Left lobe of liver (tissue), 2 donors: ENCODE measurements around the gene C1orf105. TPM values are rescaled to one million over a fixed set of nuclear protein-coding genes. Genes with fewer than 3 reads are reported as not detected.
"Not testable (repeated sequence)": the region's sequence is repeated elsewhere in the genome, so short reads cannot be mapped to it uniquely, and the experiment has no call there.

Source experiments
- ATAC-seq: fragments of 200-7000 bp; cut with Tn5 transposase; one replicate; pipeline ENCODE4 v1.9.1; 2020; ENCODE audit warnings: mild to moderate bottlenecking, moderate library complexity
- DNase-seq: peaks from one replicate; pipeline ENCODE4 v3.0.0-alpha.2; 2020; ENCODE audit warnings: low spot score
- total RNA-seq: library from RNA; stranded (reverse); gene quantifications from one replicate; pipeline ENCODE4 v1.2.1, GENCODE V29; 2021
- donor health status: DM: no; HTN: no; CAD: no; lungs with moderate emphysema.
- donor health status: DM: no; HTN: yes; CAD: no.

Gene C1orf105
- total RNA-seq, 1 donor from 2014 or later: not detected

GRCh38 chr1:172484252-172484651 lies 63.8 kb downstream of the C1orf105 start:
- DNase-seq: no peak
- ATAC-seq: no peak

- no peak for DNase-seq
These were observed 65.1 kb downstream of the C1orf105 start for GRCh38 chr1:172485626-172486025.

GRCh38 chr1:172486805-172487454 lies 66.4 kb downstream of the C1orf105 start:
- ATAC-seq (no peak), DNase-seq (no peak)

More at GRCh38 chr1:172485626-172486025, 65.1 kb downstream of the C1orf105 start:
- no peak for ATAC-seq

- ATAC-seq: no peak
- no peak for DNase-seq
These were observed 67.1 kb downstream of the C1orf105 start for GRCh38 chr1:172487550-172487949.

- ATAC-seq (no peak), DNase-seq (no peak)
These were observed 67.9 kb downstream of the C1orf105 start for GRCh38 chr1:172488393-172488792.

- no peak for ATAC-seq
- DNase-seq: no peak
These were observed 69.4 kb downstream of the C1orf105 start for GRCh38 chr1:172489847-172490246.

- ATAC-seq (no peak), DNase-seq (no peak)
These were observed 71.9 kb downstream of the C1orf105 start for GRCh38 chr1:172492421-172492820.

GRCh38 chr1:172494166-172494565 lies 73.7 kb downstream of the C1orf105 start:
- DNase-seq: no peak
- ATAC-seq: no peak

- ATAC-seq, DNase-seq: not testable (repeated sequence)
These were observed 75.6 kb downstream of the C1orf105 start for GRCh38 chr1:172496127-172496526.

- DNase-seq: no peak
- no peak for ATAC-seq
These were observed 76.2 kb downstream of the C1orf105 start for GRCh38 chr1:172496678-172497077.

GRCh38 chr1:172497230-172497629 lies 76.7 kb downstream of the C1orf105 start:
- DNase-seq (no peak), ATAC-seq (no peak)

- no peak for ATAC-seq
- no peak for DNase-seq
These were observed 78.4 kb downstream of the C1orf105 start for GRCh38 chr1:172498857-172499256.

GRCh38 chr1:172499636-172500141 lies 79.2 kb downstream of the C1orf105 start:
- peak; percentile 97 for ATAC-seq

GRCh38 chr1:172500207-172500606 lies 79.7 kb downstream of the C1orf105 start:
- DNase-seq: no peak

More at GRCh38 chr1:172499636-172500141, 79.2 kb downstream of the C1orf105 start:
- peak; percentile 57 for DNase-seq

GRCh38 chr1:172507741-172508140 lies 87.3 kb downstream of the C1orf105 start:
- DNase-seq: no peak
- ATAC-seq: no peak

More at GRCh38 chr1:172500207-172500606, 79.7 kb downstream of the C1orf105 start:
- ATAC-seq: no peak

GRCh38 chr1:172510479-172510878 lies 90.0 kb downstream of the C1orf105 start:
- ATAC-seq (no peak), DNase-seq (no peak)

GRCh38 chr1:172512591-172512990 lies 92.1 kb downstream of the C1orf105 start:
- DNase-seq (no peak), ATAC-seq (no peak)

- DNase-seq: no peak
- ATAC-seq: no peak
These were observed 93.0 kb downstream of the C1orf105 start for GRCh38 chr1:172513479-172513878.

- no peak for DNase-seq
- ATAC-seq: no peak
These were observed 93.6 kb downstream of the C1orf105 start for GRCh38 chr1:172514108-172514507.

GRCh38 chr1:172515436-172515835 lies 95.0 kb downstream of the C1orf105 start:
- no peak for DNase-seq
- ATAC-seq: no peak

- no peak for DNase-seq
- no peak for ATAC-seq
These were observed 95.4 kb downstream of the C1orf105 start for GRCh38 chr1:172515927-172516326.

- no peak for ATAC-seq
- DNase-seq: no peak
These were observed 96.6 kb downstream of the C1orf105 start for GRCh38 chr1:172517081-172517480.

GRCh38 chr1:172517545-172517944 lies 97.1 kb downstream of the C1orf105 start:
- DNase-seq: no peak
- ATAC-seq: no peak
